ENCODE measurements around the gene MARF1. TPM values are rescaled to one million over a fixed set of nuclear protein-coding genes. Genes with fewer than 3 reads are reported as not detected.
"Not testable (repeated sequence)": the region's sequence is repeated elsewhere in the genome, so short reads cannot be mapped to it uniquely, and the experiment has no call there.

MARF1 gene
- total and polyA plus RNA-seq, 2 of the 8 experiments (the other 6 are each of a cell fraction or from before 2014, with no cell fraction given) = 5.6 to 31.4 TPM

DNA sequence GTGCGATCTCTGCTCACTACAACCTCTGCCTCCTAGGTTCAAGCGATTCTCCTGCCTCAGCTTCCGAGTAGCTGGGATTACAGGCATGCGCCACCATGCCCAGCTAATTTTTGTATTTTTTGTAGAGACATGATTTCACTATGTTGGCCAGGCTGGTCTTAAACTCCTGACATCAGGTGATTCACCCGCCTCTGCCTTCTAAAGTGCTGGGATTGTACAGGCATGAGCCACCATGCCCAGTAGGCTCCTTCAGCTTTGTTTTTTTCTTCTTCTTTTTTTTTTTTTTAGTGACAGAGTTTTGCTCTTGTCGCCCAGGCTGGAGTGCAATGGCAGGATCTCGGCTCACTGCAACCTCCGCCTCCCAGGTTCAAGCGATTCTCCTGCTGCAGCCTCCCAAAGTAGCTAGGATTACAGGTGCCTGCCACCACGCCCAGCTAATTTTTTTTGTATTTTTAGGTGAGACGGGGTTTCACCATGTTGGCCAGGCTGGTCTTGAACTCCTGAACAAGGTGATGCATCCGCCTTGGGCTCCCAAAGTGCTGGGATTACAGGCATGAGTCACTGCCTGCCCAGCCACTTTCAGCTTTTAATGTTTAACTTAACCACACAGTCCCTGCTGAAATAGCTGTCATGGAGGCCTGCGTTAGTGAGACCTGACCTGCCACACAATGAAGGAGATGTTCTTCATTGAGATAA lies 95.7 kb downstream of the MARF1 start:
- H2BK20ac ChIP-seq (ENCODE audit: low read length); H3K79me1 ChIP-seq (ENCODE audit: low read depth, low read length); H2BK120ac ChIP-seq (replicated peaks; ENCODE audit: low read depth, low read length); POLR2A ChIA-PET (ENCODE audit: partially characterized antibody); H2BK15ac ChIP-seq (ENCODE audit: low read length); H2AK5ac ChIP-seq (ENCODE audit: low read depth, low read length); DNase-seq (ENCODE audit: low read depth in 1 of 2, low spot score in 2 of 2); H3K27ac ChIP-seq (ENCODE audit: low read depth, low read length); H3K79me2 ChIP-seq (ENCODE audit: control insufficient read depth in 1 of 2, insufficient read depth in 2 of 2, low read length in 2 of 2); H3K27me3 ChIP-seq (replicated peaks in 1 of 4; ENCODE audit: control insufficient read depth in 3 of 4, extremely low read depth in 1 of 4, insufficient read depth in 3 of 4, low read length in 3 of 4); H3K56ac ChIP-seq (replicated peaks; ENCODE audit: insufficient read length, low read depth, low read length); FAIRE-seq; H3K36me3 ChIP-seq (ENCODE audit: control insufficient read depth in 2 of 4, insufficient read depth in 4 of 4, low read length in 3 of 4); H3K14ac ChIP-seq (ENCODE audit: insufficient read length); H3K4me1 ChIP-seq (replicated peaks in 1 of 4; ENCODE audit: control insufficient read depth in 3 of 4, insufficient read depth in 4 of 4, low read length in 3 of 4); H3K23ac ChIP-seq (ENCODE audit: insufficient read length); H4K8ac ChIP-seq (ENCODE audit: extremely low read depth, insufficient read depth, low read length); H2BK5ac ChIP-seq (ENCODE audit: low read depth, low read length); H4K20me1 ChIP-seq (replicated peaks in 1 of 2; ENCODE audit: control insufficient read depth in 1 of 2, insufficient read depth in 2 of 2, low read length in 2 of 2); H2BK12ac ChIP-seq (ENCODE audit: low read depth, low read length); H3K4me2 ChIP-seq (ENCODE audit: insufficient read depth in 1 of 2, low read depth in 2 of 2, low read length in 2 of 2); H3K4ac ChIP-seq (replicated peaks; ENCODE audit: insufficient read length, low read depth, low read length); H3K9ac ChIP-seq (replicated peaks in 1 of 4; ENCODE audit: extremely low read depth in 1 of 4, low read depth in 3 of 4, low read length in 3 of 4); H2AFZ ChIP-seq (ENCODE audit: low read length); H4K5ac ChIP-seq (ENCODE audit: insufficient read length, low read depth, low read length); H3K4me3 ChIP-seq (ENCODE audit: extremely low read depth in 1 of 4, insufficient read depth in 2 of 4, low read depth in 3 of 4, low read length in 4 of 4); H3K18ac ChIP-seq (ENCODE audit: extremely low read depth, low read length); H3K23me2 ChIP-seq (ENCODE audit: low read depth, low read length); H4K91ac ChIP-seq (replicated peaks; ENCODE audit: insufficient read length, low read length): not testable (repeated sequence)
- CTCF ChIA-PET (ENCODE audit: partially characterized antibody) = interaction anchor here (1.0 to 2.9 kb wide), 3 partner anchors 8 to 120 kb away, joined by 3 to 12 read pairs (median 11); no protein-coding TSS in a partner anchor
- peaks cover 7 to 13% of the 10 kb centered on the region in 2 experiments; a peak in 3 of 4 replicates for H3K9me3 ChIP-seq (ENCODE audit: insufficient read depth in 2 of 2, low read depth in 1 of 2, low read length in 1 of 2)
- 86% methylated on average over 10 of the region's 13 CpGs; no CpG with 5 or more reads in 1 of the 2 experiments for WGBS, 2 experiments (ENCODE audit: extremely low coverage in 1 of 2, insufficient coverage in 1 of 2, insufficient read length in 1 of 2, insufficient replicate concordance in 2 of 2, low coverage in 1 of 2, low lambda C conversion rate in 2 of 2, missing lambda C conversion rate in 1 of 2)

Measured in H1 (cell line).